ENCODE results near the gene TAL2.

Gene TAL2

DNA sequence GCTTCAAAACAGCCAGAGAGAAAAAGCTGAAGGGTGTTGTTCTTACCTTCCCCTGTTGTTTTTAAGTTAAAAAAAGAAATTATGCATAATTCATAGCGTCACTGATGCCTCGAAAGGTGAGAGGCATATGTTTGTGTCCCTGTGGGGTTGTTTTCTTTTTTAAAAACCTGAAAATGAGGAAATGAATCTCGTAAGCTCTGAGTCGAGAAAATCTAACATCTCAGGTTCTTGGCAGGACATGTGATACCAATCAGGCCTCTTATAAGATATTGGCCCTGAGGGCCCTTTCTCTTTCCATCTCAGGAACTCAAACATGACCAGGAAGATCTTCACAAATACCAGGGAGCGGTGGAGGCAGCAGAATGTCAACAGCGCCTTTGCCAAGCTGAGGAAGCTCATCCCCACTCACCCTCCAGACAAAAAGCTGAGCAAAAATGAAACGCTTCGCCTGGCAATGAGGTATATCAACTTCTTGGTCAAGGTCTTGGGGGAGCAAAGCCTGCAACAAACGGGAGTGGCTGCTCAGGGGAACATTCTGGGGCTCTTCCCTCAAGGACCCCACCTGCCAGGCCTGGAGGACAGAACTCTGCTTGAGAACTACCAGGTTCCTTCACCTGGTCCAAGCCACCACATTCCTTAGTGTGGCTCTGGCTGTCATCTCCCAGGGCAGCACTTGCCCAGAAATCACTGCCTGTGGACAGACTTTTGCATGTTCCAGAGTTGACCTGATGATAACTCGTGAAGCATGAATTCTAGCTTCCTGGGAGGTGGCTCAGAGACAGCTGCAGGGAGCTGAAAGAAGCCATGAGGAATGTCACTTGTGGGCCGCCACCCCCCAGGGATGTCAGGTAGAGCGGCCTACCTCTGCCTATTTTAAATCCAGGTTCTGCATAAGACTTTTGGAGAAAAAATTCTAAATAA is at the start of gene TAL2:
Gene TAL2, plus strand, starts transcription at position 274 of the 921 bp plus-strand sequence. Its CDS starts 40 bp downstream, at position 314.
- TF ChIP-seq, protein P1, sequence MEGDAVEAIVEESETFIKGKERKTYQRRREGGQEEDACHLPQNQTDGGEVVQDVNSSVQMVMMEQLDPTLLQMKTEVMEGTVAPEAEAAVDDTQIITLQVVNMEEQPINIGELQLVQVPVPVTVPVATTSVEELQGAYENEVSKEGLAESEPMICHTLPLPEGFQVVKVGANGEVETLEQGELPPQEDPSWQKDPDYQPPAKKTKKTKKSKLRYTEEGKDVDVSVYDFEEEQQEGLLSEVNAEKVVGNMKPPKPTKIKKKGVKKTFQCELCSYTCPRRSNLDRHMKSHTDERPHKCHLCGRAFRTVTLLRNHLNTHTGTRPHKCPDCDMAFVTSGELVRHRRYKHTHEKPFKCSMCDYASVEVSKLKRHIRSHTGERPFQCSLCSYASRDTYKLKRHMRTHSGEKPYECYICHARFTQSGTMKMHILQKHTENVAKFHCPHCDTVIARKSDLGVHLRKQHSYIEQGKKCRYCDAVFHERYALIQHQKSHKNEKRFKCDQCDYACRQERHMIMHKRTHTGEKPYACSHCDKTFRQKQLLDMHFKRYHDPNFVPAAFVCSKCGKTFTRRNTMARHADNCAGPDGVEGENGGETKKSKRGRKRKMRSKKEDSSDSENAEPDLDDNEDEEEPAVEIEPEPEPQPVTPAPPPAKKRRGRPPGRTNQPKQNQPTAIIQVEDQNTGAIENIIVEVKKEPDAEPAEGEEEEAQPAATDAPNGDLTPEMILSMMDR (IDR thresholded peaks at IDR 0.05; ENCODE audit: control insufficient read depth, insufficient read depth, low read depth, low read length, missing control alignments): no peak
- no peak for DNase-seq (ENCODE audit: low read depth)
- H3K4me3 ChIP-seq (ENCODE audit: control insufficient read depth, low read depth, low read length): no peak within 1 kb of the TSS

DNA sequence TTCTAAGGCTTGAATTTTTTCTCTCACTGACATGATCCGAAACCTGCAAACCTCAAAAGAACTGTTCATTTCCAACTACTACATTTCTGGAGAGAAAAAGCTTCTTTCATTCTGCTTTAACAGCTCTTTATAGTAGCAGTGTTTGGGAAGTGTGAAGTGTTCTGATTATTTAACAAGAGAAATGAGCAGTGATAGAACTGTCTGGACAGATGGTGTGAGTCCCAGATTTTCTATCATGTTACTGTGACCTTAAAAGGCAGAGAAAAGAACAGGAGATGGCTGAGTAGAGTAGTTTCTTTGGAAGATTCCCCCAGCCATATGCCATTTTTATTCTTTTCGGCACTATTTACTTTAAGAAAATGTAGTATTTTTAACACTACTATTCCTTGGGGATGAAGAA is 41.3 kb upstream of the TAL2 start:
- no peak for DNase-seq (ENCODE audit: low read depth)
- H3K4me3 ChIP-seq (ENCODE audit: control insufficient read depth, low read depth, low read length): no peak overlapping the region
- TF ChIP-seq, protein P1 (IDR thresholded peaks at IDR 0.05; ENCODE audit: control insufficient read depth, insufficient read depth, low read depth, low read length, missing control alignments): no peak

DNA sequence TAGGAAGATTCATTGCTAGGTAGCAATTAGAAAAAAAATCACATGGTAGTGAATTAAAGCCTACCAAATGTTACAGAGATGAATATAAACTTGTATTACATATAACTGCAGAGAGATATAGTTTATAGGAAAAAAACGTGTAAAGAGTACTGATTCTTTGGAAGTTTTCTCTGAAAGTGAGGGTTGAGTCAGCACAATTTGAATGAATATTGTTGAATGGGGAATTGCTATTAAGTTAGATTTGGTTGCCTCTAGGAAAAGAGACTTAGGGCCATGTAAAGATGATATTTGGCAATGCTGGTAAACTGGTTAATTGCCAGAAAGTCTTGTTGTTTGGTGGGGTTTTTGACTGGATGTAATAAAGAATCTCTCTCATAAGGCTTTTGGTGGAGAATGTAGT is 37.2 kb upstream of the TAL2 start:
- DNase-seq (ENCODE audit: low read depth): no peak
- TF ChIP-seq, protein P1 (IDR thresholded peaks at IDR 0.05; ENCODE audit: control insufficient read depth, insufficient read depth, low read depth, low read length, missing control alignments): no peak

DNA sequence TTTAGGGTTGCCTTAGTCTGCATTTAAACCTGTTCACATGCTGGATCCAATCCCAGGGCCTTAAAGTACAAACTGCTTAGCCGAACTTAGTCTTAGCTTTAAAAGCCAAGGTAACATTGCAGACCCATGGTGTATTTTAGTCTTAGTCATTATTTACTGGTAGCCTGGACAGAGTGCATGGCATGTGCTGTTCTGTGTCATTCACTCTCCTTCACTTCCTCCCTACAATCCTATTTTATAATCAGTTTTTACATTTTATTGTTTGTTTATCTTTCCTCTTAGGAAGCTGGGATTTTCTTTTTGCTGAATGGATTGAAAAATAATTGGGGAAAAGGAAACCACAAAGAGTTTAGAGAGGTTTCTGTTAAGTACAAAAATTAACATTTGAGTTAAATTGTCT is 29.4 kb upstream of the TAL2 start:
- H3K4me3 ChIP-seq (ENCODE audit: control insufficient read depth, low read depth, low read length): no peak overlapping the region
- no peak for DNase-seq (ENCODE audit: low read depth)
- TF ChIP-seq, protein P1 (IDR thresholded peaks at IDR 0.05; ENCODE audit: control insufficient read depth, insufficient read depth, low read depth, low read length, missing control alignments): no peak

More for the DNA sequence above, 37.2 kb upstream of the TAL2 start:
- no peak overlapping the region for H3K4me3 ChIP-seq (ENCODE audit: control insufficient read depth, low read depth, low read length)

DNA sequence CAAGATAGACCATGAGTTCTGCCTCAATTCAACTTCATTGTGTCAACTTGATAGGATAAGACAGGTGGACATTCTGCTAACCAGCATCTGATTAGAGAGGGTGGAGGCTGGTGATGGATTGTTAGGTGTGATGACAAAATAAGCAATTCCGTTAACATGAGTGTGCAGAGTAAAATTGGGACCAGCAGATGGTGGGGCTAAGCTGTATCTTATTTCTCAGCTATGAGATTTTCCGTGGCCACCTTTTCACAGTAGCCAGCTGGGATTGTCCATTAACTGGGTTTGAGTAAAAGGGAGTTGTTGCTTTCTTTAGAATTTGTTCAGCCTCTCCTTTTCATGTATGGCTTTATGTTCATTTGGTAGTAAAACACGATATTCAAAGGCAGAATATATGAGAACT is 28.8 kb upstream of the TAL2 start:
- TF ChIP-seq, protein P1 (IDR thresholded peaks at IDR 0.05; ENCODE audit: control insufficient read depth, insufficient read depth, low read depth, low read length, missing control alignments): no peak
- H3K4me3 ChIP-seq (ENCODE audit: control insufficient read depth, low read depth, low read length): no peak overlapping the region

DNA sequence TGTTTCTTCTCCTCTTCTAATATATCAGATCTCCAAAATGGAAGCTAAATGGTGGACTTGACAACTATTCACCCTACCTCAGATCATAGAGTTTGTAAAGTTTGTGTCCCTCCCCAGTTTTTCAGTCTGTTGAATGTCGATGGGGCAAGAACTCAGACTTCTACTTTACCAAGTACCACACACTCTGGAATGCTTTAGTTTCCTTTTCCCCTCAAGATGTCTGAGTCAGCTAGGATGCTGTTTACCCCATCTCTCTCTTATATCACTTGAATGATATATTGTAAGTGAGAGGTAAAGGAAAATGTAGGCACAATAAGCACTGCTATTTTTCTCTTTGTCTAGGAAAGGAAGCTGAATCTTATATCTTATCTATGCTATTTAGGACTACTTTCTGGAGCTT is 25.9 kb upstream of the TAL2 start:
- H3K4me3 ChIP-seq (ENCODE audit: control insufficient read depth, low read depth, low read length): no peak overlapping the region
- no peak for DNase-seq (ENCODE audit: low read depth)
- TF ChIP-seq, protein P1 (IDR thresholded peaks at IDR 0.05; ENCODE audit: control insufficient read depth, insufficient read depth, low read depth, low read length, missing control alignments): no peak

More for the DNA sequence above, 28.8 kb upstream of the TAL2 start:
- DNase-seq (ENCODE audit: low read depth): no peak

Data from AG09309 (cell line).